ENCODE measurements around the gene FOXN3.

DNA sequence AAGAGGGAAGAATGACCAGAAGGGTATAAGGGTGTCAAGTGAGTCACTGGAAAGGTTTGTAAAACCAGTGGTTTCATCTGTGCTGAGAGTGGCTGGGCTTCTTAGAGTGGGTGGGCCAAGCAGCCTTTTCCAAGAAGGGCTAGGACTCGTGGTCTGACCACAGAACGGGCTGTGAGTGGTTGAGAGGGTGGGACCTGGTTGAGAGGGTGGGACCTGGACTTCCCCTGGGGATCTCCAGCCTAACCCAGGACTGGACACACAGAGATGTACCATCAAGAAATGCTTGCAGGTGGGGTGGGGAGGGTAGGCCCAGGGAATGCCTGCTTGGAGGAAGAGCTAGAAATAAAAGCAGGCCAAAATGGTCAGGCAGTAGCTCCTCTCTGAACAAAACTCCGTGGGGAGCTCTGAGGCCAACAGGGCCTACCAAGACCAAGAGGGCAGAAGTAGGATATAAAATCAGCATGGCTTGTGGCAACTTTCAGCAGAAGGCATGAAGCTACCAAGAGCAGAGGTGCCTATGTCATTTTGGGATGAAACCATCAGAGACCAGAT is 140.5 kb downstream of the FOXN3 start:
- TF ChIP-seq, protein P1, sequence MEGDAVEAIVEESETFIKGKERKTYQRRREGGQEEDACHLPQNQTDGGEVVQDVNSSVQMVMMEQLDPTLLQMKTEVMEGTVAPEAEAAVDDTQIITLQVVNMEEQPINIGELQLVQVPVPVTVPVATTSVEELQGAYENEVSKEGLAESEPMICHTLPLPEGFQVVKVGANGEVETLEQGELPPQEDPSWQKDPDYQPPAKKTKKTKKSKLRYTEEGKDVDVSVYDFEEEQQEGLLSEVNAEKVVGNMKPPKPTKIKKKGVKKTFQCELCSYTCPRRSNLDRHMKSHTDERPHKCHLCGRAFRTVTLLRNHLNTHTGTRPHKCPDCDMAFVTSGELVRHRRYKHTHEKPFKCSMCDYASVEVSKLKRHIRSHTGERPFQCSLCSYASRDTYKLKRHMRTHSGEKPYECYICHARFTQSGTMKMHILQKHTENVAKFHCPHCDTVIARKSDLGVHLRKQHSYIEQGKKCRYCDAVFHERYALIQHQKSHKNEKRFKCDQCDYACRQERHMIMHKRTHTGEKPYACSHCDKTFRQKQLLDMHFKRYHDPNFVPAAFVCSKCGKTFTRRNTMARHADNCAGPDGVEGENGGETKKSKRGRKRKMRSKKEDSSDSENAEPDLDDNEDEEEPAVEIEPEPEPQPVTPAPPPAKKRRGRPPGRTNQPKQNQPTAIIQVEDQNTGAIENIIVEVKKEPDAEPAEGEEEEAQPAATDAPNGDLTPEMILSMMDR (IDR thresholded peaks at IDR 0.05; ENCODE audit: extremely low read depth in 1 of 2, insufficient read depth in 1 of 2, low read depth in 1 of 2, low read length in 2 of 2): no peak
- TF ChIP-seq POLR2AphosphoS5 (IDR thresholded peaks at IDR 0.05; ENCODE audit: insufficient read depth, low read depth, low read length): no peak
